ENCODE data around the gene TMEM82. TPM values are rescaled to one million over a fixed set of nuclear protein-coding genes. Genes with fewer than 3 reads are reported as not detected.

The TMEM82 gene
- total and polyA plus RNA-seq, 2 of the 13 experiments (the other 11 are each of a cell fraction or from before 2014, with no cell fraction given) = 0.24 to 0.97 TPM

GRCh38 chr1:15742339-15742801 is at the start of gene TMEM82 (continued):
- peak; percentile 84; the same call in 1 of the 2 replicates for TF ChIP-seq ZNF770 (CRISPR knock-in tag; IDR thresholded peaks at IDR 0.05)
- no peak for TF ChIP-seq LCORL (IDR thresholded peaks at IDR 0.05)
- TF ChIP-seq LCORL (CRISPR knock-in tag; IDR thresholded peaks at IDR 0.05) = 0 out of 2 replicates have a peak, but pooled peaks have one; percentile 21
- TF ChIP-seq ZNF572 (CRISPR knock-in tag; IDR thresholded peaks at IDR 0.05) = no peak
- TF ChIP-seq ELF4 (CRISPR knock-in tag; IDR thresholded peaks at IDR 0.05; ENCODE audit: borderline replicate concordance) = no peak
- TF ChIP-seq ETV5 (CRISPR knock-in tag; IDR thresholded peaks at IDR 0.05; ENCODE audit: borderline replicate concordance) = no peak
- TF ChIP-seq ZNF589 (CRISPR knock-in tag; conservative IDR thresholded peaks at IDR 0.05) = no peak
- TF ChIP-seq NR2F6 (IDR thresholded peaks at IDR 0.05) = peak; percentile 38; the same call in 1 of the 2 replicates
- TF ChIP-seq NR2F6 (CRISPR knock-in tag; IDR thresholded peaks at IDR 0.05) = peak; percentile 48
- no peak for TF ChIP-seq ZNF781 (CRISPR knock-in tag; IDR thresholded peaks at IDR 0.05; ENCODE audit: borderline replicate concordance, not compliant biosample characterization)
- TF ChIP-seq ZNF30 (CRISPR knock-in tag; IDR thresholded peaks at IDR 0.05) = no peak
- 0 out of 2 replicates have a peak, but pooled peaks have one; percentile 9 for TF ChIP-seq GABPB1 (CRISPR knock-in tag; IDR thresholded peaks at IDR 0.05)
- no peak for TF ChIP-seq ZNF180 (CRISPR knock-in tag; IDR thresholded peaks at IDR 0.05; ENCODE audit: borderline replicate concordance, low read depth)
- no peak for TF ChIP-seq FOXK1 (CRISPR knock-in tag; IDR thresholded peaks at IDR 0.05; ENCODE audit: borderline replicate concordance, low read depth)
- TF ChIP-seq RBAK (CRISPR knock-in tag; IDR thresholded peaks at IDR 0.05) = no peak
- no peak for TF ChIP-seq CREB1 (IDR thresholded peaks at IDR 0.05)
- peak; percentile 53; the same call in 1 of the 2 replicates for TF ChIP-seq CREB1 (CRISPR knock-in tag; IDR thresholded peaks at IDR 0.05)
- TF ChIP-seq ZNF891 (CRISPR knock-in tag; IDR thresholded peaks at IDR 0.05) = no peak
- no peak for TF ChIP-seq PTBP1 (IDR thresholded peaks at IDR 0.05; ENCODE audit: low read depth, low read length, poor library complexity, severe bottlenecking)
- TF ChIP-seq NONO (IDR thresholded peaks at IDR 0.05) = no peak
- TF ChIP-seq NONO (CRISPR knock-in tag; conservative IDR thresholded peaks at IDR 0.05) = 0 out of 2 replicates have a peak, but pooled peaks have one; percentile 41
- no peak; the same call in 1 of the 2 replicates for TF ChIP-seq ZNF710 (CRISPR knock-in tag; IDR thresholded peaks at IDR 0.05; ENCODE audit: borderline replicate concordance)
- TF ChIP-seq ZNF282 (IDR thresholded peaks at IDR 0.05; ENCODE audit: partially characterized antibody) = no peak
- TF ChIP-seq KAT8 (CRISPR knock-in tag; IDR thresholded peaks at IDR 0.05) = 0 out of 2 replicates have a peak, but pooled peaks have one; percentile 18
- TF ChIP-seq ZNF670 (CRISPR knock-in tag; IDR thresholded peaks at IDR 0.05; ENCODE audit: borderline replicate concordance) = no peak
- no peak for TF ChIP-seq RFX1 (IDR thresholded peaks at IDR 0.05)
- 0 out of 2 replicates have a peak, but pooled peaks have one; percentile 24 for TF ChIP-seq TFDP2 (CRISPR knock-in tag; IDR thresholded peaks at IDR 0.05)
- TF ChIP-seq ZFP36L2 (CRISPR knock-in tag; IDR thresholded peaks at IDR 0.05) = no peak
